HG02870 (cell line): ENCODE measurements around the gene DAPK1.

Source experiments
- ATAC-seq: cut with Tn5 transposase; IDR thresholded peaks from one replicate; pipeline ENCODE4 v1.9.1; 2021; ENCODE audit warnings: mild to moderate bottlenecking, moderate library complexity; ENCODE audit not compliant: unreplicated experiment

Gene DAPK1

GRCh38 chr9:87681271-87682061 is 183.8 kb downstream of the DAPK1 start:
- no peak for ATAC-seq

- ATAC-seq: no peak
These were observed 184.4 kb downstream of the DAPK1 start for GRCh38 chr9:87682085-87682484.

DNA sequence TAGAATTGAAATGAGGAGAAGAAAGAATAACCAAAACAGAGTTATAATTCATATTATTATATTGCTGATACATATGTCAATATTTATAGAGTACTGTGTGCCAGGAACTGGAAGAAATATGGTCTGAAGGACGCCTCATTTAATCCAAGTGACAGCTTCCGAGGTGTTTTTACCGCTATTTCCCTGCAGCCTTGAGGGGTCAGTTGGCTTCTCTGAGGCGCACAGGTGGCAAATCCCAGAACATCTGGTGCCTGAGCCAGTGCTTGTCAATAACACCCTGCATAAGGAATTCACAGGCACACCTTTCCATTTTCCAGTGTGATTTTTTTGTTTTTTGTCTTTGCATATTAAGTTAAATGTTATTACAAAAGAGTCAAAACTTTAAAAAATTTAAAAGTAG is 185.0 kb downstream of the DAPK1 start:
- no peak for ATAC-seq

DNA sequence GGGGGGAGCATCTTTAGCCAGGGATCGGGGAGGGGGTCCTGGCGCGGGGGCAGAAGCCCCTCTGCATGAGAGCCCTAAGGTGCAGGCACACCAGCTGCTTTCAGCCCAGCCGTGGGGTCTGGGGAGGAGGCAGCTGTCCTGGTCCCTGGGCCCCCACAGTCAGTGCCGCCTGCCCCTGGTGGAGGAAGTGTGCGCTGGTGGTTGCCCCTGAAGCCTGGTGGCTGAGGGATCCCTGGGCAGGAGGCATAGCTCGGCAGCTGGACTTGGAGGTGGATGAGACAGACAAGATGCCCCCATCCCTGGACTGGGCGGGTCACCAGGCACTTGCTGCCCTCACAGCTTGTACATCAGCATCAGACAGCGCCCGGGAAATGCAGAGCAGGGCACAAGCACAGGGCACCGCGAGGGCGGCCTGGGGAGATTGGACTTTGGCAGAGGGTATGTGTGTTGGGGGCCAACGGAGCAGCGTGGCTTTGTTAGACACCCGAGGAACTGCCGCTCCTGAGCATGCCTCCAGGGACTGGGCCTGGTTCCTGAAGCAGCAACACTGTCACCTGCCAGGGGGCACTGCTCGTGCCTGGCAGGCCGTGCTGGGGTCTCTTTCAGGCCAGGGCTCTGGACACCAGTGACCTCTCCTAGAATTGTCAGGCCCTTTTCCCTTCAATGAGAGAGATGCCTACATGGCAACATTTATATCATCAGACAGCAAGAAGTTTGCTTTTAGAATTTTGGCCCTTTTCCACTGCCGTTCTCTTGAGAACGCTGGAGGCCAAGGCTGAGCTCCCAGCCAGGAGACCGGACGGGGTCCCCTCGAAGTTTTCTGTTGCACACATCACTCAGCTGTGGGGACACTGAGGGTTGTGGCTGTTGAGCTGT is 186.3 kb downstream of the DAPK1 start:
- no peak for ATAC-seq

GRCh38 chr9:87684627-87685219 is 187.1 kb downstream of the DAPK1 start:
- no peak for ATAC-seq

DNA sequence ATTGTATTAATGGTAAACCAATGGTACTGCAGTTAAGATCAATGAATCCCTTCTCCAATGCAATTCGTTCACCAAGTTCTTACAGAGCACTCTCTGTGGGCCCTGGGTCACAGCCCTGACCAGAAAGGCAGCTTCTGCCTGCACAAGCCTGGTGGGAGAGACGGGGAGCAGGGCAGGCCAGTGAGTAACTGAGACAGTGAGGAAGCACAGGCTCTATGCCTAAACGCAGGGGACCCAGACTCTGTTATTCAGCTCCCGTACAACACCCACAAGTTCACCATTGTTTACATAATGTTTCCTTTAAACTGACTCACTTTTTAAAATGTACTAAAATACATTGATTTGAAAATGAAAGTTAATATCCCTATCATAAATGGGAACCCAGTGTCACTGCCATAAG is 187.8 kb downstream of the DAPK1 start:
- ATAC-seq: no peak

- ATAC-seq: no peak
These were observed 188.3 kb downstream of the DAPK1 start for GRCh38 chr9:87685871-87686519.

- no peak for ATAC-seq
These were observed 188.9 kb downstream of the DAPK1 start for GRCh38 chr9:87686520-87687090.

- no peak for ATAC-seq
These were observed 189.5 kb downstream of the DAPK1 start for GRCh38 chr9:87687207-87687606.

- ATAC-seq: no peak
These were observed 196.6 kb downstream of the DAPK1 start for GRCh38 chr9:87694236-87694755.

DNA sequence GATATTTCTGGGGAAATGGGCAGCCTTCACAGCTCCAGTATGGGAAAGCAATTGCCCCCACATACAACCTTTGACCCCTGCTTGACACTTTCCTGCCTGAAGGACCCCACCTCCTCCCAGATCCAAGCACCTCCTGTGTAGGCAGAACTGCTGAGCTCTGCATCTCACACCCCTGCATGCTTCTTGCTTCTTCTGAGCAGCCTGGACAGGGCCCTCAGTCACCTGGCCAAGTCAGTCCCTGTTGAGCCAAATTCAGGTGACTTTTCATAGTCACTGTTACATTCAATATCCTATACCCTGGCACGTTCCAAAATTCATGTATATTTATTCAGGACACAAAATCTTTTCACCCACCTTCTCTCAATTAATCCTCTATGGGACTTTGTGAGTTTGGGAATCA is 197.9 kb downstream of the DAPK1 start:
- no peak for ATAC-seq

DNA sequence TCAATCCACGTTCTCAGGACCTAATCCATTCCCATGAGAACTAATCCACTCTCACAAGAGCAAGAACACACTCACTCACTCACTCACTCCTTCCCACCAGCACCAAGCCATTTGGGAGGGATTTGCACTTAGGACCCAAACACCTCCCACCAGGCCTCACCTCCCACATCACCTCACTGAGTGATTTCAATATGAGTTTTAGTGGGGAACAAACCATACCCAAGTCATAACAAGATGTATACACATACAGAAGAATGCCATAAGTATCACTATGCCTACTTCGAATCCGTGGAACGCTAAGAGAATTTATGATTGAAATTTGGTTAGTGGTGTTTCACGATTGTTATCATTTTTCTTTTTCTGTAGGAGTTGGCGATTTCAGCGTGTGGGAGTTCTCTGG is 199.0 kb downstream of the DAPK1 start:
- no peak for ATAC-seq

GRCh38 chr9:87698069-87698809 is 200.6 kb downstream of the DAPK1 start:
- ATAC-seq: no peak

DNA sequence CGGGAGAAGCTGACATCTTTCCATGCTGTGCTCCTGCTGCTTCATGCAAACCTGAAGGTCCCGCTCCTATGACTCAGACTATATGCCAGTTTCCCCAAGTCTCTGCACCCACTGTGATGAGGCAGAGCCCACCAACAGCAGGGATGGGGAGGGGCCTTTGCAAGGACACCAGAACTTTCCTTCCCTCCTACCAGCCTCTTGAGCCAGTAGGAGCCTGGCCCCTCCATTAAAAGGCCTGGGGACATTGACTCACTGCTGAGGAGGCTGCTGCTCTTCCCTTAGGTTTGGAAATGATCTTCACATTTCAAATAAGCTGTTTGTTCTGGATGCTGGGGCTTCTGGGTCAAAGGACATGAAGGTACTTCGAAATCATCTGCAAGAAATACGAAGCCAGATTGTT is 202.2 kb downstream of the DAPK1 start:
- ATAC-seq: no peak

GRCh38 chr9:87701491-87701890 is 203.8 kb downstream of the DAPK1 start:
- no peak for ATAC-seq

- ATAC-seq: no peak
These were observed 204.3 kb downstream of the DAPK1 start for GRCh38 chr9:87701931-87702421.

GRCh38 chr9:87702921-87703320 is 205.3 kb downstream of the DAPK1 start:
- no peak for ATAC-seq

DNA sequence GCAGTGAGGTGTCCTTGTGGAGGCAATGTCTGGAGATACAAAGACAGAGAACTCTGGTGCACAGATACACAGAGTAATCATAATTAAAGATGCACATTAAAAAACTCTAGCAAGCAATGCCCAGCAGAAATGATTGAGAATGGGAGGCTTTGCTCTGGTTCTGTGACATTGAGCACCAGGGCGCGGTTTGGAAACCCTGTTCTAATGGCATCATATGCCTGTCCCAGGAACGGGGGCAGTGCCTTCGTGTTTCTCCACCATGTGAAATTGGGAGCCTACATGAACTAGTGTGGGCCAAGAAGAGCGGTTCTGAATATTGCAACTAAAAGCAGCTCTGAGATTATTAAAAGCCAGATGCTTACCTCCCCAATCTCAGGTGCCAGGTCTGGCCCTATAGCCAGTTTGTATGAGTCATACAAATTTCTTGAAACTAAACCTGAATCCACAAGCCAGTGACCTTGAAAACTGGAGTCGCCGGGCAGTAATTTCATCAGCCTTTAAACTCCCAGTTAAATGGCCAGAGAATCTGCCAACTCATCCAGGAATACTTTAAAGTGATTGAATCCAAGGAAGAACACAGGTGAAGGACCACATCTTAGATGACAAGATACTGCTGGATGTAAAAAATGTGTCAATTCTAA is 206.1 kb downstream of the DAPK1 start:
- ATAC-seq: no peak

DNA sequence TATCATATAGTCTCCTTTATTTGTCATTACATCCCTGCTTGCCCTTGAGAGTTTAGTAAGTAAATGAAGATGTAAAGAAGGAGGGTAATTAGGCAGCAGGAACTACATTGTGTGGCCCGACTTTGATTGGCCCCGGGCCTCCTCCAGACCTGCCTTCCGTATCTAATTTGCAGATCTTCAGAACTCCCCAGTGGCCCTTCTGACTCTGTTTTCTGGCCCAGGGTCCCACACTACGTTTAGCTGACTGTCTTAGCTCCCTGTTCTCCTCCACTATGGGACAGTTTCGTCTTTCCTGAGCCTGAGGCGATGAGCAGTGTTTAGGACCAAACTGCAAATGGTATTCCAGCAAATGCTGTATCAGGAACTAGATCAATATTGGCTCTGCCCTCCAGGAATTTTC is 206.7 kb downstream of the DAPK1 start:
- ATAC-seq: no peak
